Muscle of arm (tissue), 14 donors: Measurements from ENCODE around the gene SLC16A9. TPM values are rescaled to one million over a fixed set of nuclear protein-coding genes. Genes with fewer than 3 reads are reported as not detected.
"Not testable (repeated sequence)": the region's sequence is repeated elsewhere in the genome, so short reads cannot be mapped to it uniquely, and the experiment has no call there.

Source experiments
- DNase-seq: peaks from one replicate; pipeline ENCODE4 v3.0.0-alpha.2; 2013
- long read RNA-seq, 11 donors: transcript quantifications; one replicate each; lab custom pipeline, GENCODE V29; 2026
- polyA plus RNA-seq, 12 donors: library from polyadenylated mRNA; unstranded; fragments of 120-200 nt; gene quantifications; one replicate each; pipeline ENCODE4 v1.2.1, GENCODE V29; 2013; ENCODE audit not compliant: insufficient read length in 12 of 12

The SLC16A9 gene, protein sequence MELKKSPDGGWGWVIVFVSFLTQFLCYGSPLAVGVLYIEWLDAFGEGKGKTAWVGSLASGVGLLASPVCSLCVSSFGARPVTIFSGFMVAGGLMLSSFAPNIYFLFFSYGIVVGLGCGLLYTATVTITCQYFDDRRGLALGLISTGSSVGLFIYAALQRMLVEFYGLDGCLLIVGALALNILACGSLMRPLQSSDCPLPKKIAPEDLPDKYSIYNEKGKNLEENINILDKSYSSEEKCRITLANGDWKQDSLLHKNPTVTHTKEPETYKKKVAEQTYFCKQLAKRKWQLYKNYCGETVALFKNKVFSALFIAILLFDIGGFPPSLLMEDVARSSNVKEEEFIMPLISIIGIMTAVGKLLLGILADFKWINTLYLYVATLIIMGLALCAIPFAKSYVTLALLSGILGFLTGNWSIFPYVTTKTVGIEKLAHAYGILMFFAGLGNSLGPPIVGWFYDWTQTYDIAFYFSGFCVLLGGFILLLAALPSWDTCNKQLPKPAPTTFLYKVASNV
- polyA plus RNA-seq, result 1 to 10 TPM in 11 of 12 donors, not detected in 1; 2.6 to 8.0 (median 4.9) TPM
- long read RNA-seq, donor 1, full-length matches to known transcripts, result 1 of 1 reads
- long read RNA-seq, donor 1, partial matches to known transcripts, result 0 of 1 reads
- long read RNA-seq, donor 1, other reads (novel, unspliced or antisense), result 0 of 1 reads
- long read RNA-seq, donor 2, result 0 reads
- long read RNA-seq, donor 3, result 0 reads
- long read RNA-seq, donor 4, result 0 reads
- long read RNA-seq, donor 5, result 0 reads
- long read RNA-seq, donor 6, result 0 reads
- long read RNA-seq, donor 7, result 0 reads
- long read RNA-seq, donor 8, result 0 reads
- long read RNA-seq, donor 9, result 0 reads
- long read RNA-seq, donor 10, full-length matches to known transcripts, result 2 of 2 reads
- long read RNA-seq, donor 10, partial matches to known transcripts, result 0 of 2 reads
- long read RNA-seq, donor 10, other reads (novel, unspliced or antisense), result 0 of 2 reads
- long read RNA-seq, donor 11, result 0 reads

DNA sequence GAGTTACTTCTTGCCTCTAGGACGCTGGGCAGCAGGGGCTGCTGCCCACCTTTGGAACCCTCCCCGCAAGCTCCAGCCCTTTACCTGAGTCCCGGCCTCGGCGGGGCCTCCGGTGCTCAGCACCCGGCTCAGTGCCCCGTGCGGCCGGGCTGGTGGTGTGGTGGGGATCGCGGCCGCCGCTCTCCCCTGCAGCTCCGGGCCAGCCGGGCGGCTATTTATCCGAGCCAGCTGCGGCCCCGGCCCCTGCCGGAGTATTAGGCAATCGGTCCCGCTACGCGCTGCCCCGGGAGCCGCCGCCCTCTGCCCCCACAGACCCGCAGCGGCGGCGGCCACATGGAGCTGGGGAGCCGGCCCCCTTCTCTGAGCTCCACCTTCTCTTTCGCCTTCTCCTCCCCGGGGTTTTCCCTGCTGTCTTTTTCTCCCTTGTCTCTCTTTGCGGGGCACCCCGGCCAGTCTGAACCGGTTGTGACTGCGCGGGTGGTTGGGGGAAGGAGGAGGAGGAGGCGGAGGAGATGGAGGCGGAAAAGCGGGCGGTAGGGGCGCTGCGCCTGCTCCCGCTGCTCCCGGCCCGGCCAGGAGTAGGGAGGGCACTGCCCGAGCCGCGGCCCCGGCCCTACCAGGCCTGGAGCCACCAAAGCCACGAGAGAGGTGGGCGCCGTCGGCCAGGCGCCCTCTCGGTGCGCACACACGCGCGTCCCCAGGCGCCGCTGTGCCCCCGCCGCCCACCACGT lies at the start of gene SLC16A9:
Gene SLC16A9 (minus strand): TSS at position 456 of the 731 bp plus-strand sequence. CDS start 25,559 bp downstream, outside the sequence.
- peak; percentile 65 for DNase-seq

DNA sequence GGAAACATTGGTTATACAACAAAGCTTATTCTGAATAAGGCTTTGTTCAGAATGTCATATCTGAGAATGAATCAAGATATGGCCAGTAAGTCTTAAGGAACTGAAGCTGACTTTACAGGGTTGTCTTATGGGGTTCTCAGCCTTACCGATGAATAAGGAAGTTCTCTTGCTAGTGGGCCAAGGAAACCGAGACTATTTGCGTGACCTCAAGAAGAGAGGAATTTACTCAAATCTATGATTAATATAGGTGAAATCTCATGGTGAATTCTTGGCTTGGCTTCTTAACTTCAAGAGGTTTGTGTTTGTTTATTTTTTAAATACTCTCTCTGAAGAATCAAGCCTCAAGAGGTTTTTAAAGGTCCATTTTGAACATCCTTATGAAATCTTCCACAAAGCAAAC lies 48.3 kb upstream of the SLC16A9 start:
- DNase-seq, result no peak

DNA sequence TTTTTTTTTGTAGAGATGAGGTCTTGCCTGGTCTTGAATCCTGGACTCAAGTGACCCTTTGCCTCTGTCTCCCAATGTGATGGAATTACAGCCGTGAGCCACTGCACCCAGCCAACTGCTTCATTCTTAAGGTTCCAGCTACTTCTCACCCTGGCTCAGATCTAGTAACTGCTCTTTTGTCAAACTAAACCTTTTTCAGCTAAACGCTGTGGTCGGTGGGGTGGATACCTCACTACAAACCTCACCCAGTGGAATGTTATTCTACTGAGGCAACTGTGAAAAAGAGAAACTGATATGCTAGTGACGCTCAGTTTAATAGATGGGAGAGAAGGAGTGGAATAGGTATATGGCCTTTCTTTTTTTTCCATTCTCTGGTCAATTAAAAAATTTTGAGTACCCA lies 45.3 kb upstream of the SLC16A9 start:
- no peak for DNase-seq

DNA sequence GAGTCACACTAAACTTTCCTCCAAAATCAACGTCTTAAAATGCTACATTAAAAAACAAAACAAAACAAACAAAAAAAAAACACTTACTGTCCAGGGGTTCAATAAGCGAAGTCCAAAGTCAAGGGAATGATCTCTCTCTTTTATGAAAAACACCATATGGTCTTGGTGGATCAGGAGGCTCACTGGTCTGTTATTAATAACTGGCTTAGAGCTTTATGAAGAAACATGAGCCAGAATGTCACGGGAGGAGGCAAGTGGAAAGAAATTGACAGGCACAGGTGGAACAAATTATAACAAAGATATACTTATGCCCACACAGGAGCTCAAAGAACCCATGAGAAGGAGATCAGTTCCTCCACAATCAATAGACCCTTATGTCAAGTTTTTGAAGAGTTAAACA lies 43.6 kb upstream of the SLC16A9 start, which contains the start of gene MRLN:
Gene MRLN (minus strand): TSS at position 189 of the 400 bp plus-strand sequence.
- DNase-seq, result peak; percentile 33

DNA sequence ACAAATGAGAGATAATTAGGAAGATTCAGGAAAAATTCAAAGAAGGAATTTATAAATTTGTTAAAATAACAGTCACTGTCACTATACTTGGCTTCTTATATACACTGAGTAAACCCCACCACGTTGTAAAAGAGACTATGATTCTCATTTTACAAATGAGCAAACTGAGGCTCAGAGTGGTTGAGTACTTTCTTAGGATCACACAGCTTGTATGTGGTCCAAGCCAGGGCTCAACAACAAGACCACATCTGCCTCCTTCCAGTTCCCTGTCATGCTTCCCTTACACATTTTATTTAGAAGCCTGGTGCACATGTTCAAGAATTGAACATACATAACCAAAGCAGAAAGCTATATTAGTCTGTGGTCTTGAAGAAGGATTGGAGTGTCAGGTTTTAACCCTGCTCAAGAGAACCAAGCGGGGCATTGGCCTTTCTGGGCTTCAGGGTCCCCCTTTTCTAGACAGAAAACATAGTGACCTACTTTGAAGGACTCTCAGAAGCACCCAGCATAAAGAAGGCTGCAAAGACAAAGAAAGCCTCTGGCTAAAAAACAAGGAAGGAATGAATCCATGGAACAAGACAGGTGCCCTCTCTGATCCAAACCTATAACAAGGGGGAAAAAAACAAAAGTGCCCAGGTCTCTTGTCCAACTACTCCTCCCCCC lies 42.8 kb upstream of the SLC16A9 start:
- DNase-seq, result no peak

DNA sequence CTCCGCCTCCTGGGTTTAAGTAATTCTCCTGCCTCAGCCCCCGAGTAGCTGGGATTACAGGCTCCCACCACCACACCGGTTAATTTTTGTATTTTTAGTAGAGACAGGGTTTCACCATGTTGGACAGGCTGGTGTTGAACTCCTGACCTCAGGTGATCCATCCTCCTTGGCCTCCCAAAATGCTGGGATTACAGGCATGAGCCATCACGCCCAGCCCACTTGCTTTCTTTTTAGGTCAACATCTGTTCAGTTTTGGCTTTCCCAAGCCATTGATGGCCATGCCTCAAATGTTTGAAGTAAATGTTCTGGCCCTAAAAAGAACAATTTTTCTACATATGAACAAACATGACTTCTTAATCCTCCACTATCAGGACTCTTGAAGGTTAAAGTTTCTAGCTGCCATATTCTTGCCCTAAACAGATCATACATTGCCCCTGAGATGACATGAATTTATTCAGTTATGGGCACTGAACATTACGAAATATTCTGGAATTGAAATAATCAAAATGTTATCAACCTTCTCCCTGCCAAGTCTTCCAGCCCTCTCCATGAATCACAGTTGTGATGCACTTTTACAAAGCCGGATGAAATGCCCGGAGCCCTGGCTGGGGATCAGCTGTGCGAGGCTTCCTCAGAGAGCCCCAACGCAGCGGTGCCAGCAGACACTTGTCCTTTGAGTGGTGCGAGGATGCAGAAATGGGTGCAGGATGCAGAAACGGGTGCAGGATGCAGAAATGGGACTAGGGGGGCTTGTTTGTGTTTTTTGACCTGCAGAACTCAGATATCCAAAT lies 40.7 kb upstream of the SLC16A9 start:
- no peak for DNase-seq

DNA sequence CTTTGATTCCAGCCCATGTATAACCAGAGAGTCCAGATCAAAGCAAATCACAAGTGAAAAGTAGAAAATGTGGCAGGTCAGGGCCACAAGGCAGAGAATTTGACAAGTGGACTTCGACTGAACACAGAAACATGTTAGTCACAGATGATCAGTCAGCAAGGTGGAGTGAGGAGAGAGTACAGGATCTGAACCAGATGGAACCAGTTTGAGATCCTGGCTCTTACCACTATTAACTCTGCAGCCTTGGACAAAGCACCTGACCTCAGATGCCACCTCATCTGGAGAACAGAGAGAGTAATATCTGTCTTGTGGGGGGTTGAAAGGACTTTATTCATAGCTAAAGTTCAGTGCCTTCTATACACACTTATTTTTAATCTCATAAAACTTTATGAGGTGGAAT lies 39.2 kb upstream of the SLC16A9 start:
- DNase-seq, result no peak

DNA sequence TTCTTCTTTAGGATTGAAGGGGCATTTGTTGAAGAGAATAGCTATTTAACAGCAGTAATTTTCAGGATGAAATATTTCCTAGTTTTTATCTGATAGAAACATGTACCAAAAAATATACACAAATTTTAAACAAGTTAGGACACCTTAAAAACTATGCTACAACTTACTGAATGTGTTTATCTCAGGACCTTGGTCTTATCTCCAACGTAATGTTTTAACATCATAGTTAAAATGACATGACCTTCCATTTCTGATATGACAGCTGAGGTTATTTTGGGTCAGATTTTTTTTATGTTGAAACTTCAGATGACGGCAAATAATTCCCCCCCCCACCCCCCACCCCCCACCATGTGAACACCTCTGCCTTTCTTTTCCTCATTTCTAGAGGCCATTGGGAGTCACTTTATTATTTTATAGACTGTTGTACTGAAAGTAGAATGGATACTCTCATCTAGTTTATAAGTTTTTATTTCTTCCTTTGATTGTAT lies 35.6 kb upstream of the SLC16A9 start:
- DNase-seq, result no peak

DNA sequence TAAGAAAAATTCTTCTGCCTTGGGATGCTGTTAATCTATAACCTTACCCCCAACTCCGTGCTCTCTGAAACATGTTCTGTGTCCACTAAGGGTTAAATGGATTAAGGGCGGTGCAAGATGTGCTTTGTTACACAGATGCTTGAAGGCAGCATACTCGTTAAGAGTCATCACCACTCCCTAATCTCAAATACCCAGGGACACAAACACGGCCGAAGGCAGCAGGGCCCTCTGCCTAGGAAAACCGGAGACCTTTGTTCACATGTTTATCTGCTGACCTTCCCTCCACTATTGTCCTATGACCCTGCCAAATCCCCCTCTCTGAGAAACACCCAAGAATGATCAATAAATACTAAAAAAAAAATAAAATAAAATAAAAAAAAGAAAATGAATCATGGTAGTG lies 35.1 kb upstream of the SLC16A9 start:
- not testable (repeated sequence) for DNase-seq

DNA sequence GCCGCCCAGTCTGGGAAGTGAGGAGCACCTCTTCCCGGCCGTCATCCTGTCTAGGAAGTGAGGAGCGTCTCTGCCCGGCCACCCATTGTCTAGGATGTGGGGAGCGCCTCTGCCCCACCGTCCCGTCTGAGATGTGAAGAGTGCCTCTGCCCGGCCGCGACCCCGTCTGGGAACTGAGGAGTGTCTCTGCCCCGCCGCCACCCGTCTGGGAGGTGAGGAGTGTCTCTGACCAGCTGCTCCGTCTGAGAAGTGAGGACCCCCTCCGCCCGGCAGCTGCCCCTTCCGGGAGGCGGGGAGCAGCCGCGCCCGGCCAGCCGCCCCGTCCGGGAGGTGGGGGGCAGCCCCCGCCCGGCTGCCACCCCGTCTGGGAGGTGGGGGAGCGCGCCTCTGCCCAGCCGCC lies 34.5 kb upstream of the SLC16A9 start:
- DNase-seq, result not testable (repeated sequence)

DNA sequence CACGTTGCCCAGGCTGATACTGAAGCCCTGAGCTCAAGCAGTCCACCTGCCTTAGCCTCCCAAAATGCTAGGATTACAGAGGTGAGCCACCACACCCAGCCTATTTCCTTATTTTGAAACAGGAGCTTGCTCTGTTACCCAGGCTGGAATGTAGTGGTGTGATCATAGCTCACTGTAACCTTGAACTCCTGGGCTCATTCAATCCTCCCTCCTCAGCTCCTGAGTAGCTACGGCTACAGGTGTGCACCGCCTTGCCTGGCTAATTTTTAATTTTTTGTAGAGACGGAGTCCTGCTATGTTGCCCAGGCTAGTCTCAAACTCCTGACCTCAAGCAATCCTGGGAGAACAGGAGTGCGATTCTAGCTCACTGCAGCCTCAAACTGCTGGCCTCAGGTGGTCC lies 31.9 kb upstream of the SLC16A9 start:
- no peak for DNase-seq

DNA sequence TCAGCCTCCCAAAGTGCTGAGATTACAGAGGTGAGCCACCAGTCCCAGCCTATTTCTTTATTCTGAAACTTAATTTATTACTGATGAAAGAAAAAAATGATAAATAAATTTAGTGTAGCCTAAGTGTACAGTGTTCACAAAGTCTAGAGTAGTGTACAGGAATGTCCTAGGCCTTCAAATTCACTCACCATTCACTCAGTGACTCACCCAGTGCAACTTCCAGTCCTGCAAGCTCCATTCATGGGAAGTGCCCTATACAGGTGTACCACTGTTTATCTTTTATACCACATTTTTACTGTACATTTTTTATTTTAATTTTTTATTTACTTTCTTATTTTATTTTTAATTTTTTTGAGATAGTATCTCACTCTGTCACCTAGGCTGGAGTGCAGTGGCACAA lies 31.4 kb upstream of the SLC16A9 start:
- DNase-seq, result no peak

DNA sequence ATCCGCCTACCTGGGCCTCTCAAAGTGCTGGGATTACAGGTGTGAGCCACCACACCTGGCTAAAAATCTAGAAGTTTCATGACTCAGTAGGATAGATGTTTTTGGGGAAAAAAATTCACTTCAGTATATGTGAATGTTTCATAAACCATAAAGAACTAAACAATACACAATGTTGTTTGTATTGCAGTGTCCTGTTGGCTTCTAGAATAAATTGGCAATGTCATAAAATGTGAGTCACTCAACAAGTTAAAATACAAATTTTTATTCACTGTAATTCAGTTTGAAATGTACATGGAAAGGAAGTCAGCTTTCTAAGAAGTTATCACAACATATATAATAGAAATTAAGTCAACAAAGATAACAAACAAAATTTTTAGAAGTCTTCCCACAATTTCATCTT lies 27.1 kb upstream of the SLC16A9 start:
- no peak for DNase-seq

DNA sequence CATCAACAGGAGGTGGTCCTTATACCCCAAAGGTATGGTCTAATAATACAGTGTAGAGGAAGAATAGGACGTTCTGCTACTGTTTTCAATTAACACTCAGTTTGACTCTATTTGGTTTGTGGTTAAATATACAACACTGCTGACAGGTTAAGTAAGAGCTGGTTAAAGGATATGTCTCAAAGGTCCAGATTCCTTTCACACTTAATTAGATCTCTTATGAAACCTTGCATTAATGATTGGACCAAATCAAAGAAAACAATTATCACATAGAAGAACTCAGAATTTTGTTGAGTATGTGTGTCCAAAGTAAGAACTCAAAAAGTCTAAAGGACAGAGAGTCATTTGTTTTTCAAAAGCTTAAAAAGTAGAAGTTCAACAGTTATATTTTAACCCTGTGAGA lies 25.6 kb upstream of the SLC16A9 start:
- DNase-seq, result no peak

DNA sequence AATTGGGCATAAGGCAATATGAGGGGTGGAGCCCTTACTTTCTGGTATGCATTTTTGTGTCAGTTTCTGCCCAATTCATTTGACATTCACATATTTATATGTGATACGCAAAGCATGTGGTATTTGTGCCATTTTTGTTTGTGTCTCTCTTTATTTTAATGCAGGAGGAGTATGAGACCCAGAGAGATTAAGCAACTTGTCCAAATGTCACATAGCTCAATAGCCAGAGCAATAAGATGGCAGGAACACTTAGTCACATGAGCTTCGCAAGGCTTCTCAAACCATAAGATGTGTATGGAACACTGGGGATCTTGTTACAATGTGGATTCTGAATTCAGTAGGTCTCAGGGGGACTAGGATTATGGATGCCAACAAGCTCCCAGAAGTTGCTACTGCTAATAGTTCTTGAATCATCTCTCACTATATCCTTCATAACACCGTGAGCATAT lies 24.4 kb upstream of the SLC16A9 start:
- DNase-seq, result no peak

DNA sequence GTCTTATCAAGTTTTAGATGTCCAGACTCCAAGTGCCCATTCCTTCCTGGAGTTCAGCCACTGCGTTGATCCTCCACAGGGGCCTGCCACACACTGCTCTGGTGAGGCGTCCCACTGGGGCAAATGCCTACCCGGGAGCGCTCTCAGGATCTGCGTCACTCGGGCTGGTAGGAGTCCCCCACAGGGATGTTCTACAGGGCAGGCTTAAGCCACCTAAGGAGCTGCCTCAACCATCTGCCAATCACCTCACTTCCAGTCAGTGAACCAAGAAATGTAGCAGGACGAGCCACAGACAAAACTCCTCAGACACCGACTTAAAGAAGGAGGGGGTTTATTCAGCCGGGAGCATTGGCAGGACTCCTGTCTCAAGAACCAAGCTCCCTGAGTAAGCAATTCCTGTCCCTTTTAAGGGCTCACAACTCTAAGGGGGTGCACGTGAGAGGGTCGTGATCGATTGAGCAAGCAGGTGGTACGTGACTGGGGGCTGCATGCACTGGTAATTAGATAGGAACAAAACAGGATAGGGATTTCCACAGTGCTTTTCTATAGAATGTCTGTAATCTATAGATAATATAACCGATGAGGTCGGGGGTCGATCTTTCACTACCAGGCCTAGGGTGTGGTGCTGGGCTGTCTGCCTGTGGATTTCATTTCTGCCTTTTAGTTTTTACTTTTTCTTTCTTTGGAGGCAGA lies 23.8 kb upstream of the SLC16A9 start:
- not testable (repeated sequence) for DNase-seq

DNA sequence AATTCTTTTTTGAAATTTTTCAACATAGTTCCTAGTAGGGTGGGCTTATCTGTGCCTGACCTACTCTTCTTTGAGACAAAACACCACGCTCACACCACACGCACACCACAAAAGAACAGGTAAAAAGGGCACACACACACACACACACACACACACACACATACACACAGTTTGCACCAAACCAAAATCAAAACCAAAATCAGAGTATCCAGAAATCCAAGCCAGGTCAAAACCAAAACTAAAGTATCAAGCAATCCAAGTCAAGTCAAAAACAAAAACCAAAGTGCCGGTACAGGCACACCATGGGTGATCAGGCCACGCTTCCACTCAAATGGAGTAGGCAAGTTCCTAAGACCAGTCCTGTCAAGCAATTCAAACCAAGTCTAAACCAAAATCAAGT lies 23.2 kb upstream of the SLC16A9 start:
- DNase-seq, result not testable (repeated sequence)

DNA sequence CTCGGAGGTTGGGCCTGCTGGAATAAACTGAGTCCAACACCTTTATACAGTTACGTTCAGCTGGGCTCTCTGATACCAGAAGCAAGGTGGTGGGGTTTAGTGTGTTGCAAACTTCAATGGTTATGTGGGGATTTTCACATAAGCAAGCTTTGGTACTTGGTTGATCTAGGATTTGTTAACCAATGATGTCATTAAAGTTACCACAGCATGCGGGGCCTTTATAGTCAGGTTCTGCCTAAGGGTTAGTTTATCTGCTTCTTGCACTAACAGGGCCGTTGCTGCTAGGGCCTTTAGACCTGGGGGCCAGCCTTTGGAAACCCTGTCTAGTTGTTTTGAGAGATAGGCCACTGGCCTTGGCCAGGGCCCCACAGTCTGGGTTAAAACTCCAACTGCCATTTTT lies 19.5 kb upstream of the SLC16A9 start:
- DNase-seq, result not testable (repeated sequence)
